HG02884 (cell line): ENCODE results near the gene EPB41L5.
"Not testable (repeated sequence)": the region's sequence is repeated elsewhere in the genome, so short reads cannot be mapped to it uniquely, and the experiment has no call there.

ENCODE experiments used
- ATAC-seq: cut with Tn5 transposase; IDR thresholded peaks from one replicate; pipeline ENCODE4 v1.9.1; 2021; ENCODE audit warnings: mild to moderate bottlenecking, moderate library complexity; ENCODE audit not compliant: unreplicated experiment

EPB41L5 gene

DNA sequence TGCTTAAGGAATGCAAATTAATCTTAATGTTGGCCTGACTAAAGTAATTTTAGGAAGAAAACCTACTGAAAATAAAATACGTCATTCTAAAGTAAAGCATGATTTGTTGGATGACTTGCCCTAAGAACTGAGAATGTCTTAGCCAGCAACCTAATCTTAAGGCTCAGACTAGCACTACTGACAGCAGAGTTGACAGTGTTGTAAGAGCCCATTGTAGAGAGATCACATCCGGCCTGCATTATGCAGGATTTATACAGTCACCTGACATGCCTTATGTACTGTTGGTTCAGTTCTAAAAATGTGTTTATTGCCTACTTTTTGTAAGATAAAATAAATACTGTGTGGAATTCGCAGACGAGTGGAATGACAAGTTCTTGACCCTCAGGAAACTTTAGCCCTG lies 128.0 kb downstream of the EPB41L5 start:
- ATAC-seq: no peak

DNA sequence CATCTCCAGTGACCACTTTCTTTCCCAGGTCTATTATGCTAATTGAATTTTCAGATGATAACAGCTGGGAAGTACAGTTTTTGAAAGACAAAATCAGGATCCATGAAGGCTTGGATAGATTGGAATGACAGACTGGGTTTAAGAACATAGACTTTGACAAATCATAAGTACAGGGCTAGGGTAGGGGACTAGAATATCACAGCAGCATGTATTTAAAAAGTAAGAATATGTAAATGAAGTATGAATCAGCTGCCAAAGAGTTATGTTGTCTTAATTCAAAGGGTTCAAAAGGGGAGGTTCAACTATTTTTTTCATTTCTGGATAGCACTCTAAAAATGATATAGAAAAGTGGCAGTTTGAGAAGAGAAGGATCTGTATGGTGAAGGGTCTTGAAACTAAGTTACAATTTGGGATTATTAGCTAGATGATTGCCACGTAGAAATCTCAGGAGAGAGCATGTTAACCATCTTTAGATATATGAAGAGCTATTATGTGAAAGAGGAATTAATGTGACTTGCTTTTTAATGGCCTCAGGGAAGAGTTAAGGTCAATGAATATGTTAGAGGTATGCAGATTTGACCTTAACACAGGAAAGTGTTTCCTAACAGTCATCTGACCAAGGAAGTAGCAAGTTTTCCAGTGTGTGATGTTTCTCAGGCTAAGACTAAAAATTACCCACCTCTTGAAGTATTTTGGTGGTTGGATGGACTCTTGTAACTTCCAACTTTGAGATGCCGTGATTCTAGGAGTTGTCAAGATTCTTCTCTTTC lies 128.6 kb downstream of the EPB41L5 start:
- ATAC-seq: no peak

DNA sequence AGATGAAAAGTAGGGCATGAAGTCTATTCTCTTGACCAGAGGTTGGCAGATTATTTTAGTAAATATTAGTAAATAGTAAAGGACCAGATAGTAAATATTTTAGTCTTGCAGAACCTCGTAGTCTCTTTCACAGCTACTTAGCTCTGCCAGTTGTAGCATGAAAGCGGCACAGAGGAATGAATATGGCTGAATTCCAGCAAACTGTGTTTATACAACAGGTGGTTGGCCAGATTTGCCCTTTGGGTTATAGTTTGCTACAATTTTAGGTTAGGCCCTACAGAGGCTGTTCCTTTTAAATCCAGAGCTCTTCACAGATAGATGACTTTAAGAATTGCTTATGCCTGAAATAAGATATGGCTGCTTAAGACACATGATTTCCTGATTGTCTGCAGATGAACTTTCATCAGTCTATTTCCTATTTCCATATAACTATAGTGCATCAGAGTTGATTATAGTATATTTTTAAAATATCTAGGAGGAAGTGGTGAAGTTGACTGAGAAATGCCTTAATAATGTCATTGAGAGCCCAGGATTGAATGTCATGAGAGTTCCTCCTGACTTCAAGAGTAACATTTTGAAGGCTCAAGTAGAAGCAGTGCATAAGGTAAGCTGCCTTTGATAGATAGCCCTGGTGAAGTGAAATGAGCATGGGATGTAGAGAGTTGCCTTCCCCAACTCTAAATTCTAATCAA lies 129.8 kb downstream of the EPB41L5 start:
- ATAC-seq: no peak

DNA sequence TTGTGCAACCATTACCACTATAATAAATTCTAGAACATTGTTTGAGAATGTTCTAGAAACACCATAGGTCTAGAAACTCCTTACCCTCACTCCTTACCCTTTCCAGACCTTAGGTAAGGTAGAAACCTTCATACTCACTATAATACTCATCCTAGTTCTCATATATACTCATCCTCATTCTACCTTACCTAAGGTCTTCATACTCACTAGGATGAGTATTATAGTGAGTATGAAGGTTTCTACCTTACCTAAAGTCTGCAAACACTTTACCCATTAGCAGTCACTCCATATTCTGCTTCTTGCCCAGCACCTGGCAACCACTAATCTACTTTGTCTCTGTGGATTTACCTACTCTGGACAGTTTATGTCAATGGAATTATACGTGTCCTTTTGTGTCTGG lies 135.4 kb downstream of the EPB41L5 start:
- no peak for ATAC-seq

DNA sequence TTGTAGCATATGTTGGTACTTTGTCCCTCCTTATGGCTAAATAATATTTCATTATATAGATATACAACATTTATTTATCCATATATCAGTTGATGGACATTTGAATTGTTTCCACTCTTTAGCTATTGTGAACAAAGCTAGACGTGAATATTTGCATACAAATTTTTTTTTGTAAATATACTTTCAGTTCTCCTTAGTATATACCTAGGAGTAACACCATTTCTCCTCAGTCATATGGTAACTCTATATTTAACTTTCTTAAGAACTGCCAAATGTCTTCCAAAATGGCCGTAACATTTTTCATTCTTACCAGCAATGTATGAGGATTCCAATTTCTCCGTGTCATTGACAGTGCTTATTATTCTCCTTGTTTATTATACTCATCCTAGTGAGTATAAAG lies 135.8 kb downstream of the EPB41L5 start:
- no peak for ATAC-seq

DNA sequence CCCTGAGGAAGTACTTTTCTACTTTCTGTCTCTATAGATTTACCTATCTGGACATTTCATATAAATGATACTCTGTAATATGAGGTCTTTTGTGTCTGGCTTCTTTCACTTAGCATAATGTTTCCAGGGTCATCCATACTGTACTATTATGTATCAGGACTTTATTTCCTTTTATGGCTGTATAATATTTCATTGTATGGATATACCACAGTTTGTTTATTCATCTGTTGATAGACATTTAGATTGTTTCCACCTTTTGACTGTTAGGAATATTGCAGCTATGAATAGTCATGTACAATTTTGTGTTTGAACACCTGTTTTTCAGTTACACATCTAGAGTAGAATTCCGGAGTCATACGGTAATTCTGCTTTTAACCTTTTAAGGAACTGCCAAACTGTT lies 136.5 kb downstream of the EPB41L5 start:
- ATAC-seq: no peak

DNA sequence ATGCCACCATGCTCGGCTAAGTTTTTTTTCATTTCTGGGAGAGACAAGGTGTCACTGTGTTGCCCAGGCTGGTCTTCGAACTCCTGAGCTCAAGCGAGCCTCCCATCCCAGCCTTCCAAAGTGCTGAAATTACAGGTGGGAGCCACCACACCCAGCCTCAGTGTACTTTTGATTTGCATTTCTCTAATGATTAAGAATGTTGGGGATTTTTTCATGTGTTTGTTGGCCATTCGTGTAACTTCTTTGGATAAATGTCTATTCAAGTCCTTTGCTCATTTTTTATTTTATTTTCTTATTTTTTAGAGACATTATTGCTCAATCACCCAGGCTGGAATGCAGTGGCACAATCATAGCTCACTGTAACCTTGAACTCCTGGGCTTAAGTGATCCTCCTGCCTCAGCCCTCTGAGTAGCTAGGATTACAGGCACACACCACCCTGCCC lies 137.2 kb downstream of the EPB41L5 start:
- ATAC-seq: no peak

DNA sequence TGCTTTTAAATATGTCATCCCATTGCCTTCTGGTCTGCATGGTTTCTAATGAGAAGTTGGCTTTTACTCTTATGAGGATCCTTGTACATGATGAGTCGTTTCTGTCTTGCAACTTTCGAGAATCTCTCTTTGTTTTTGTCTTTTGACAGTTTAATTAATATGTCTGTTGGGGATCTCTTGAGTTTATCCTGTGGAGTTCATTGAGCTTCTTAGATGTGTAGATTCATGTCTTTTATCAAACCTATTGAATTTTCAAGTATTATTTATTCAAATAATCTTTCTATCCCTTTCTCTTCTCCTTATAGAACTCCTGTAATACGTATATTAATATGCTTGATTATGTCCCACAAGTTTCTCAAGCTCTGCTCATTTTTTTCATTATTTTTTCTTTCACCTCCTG lies 142.4 kb downstream of the EPB41L5 start:
- ATAC-seq: no peak

DNA sequence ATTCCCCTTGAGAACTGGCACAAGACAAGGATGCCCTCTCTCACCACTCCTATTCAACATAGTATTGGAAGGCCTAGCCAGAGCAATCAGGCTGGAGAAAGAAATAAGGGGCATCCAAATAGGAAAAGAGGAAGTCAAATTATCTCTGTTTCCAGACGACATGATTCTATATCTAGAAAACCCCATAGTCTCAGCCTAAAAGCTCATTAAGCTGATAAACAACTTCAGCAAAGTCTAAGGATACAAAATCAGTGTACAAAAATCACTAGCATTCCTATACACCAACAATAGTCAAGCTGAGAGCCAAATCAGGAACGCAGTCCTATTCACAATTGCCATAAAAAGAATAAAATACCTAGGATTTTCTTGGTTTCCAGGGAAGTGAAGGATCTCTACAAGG lies 145.8 kb downstream of the EPB41L5 start:
- ATAC-seq: not testable (repeated sequence)

DNA sequence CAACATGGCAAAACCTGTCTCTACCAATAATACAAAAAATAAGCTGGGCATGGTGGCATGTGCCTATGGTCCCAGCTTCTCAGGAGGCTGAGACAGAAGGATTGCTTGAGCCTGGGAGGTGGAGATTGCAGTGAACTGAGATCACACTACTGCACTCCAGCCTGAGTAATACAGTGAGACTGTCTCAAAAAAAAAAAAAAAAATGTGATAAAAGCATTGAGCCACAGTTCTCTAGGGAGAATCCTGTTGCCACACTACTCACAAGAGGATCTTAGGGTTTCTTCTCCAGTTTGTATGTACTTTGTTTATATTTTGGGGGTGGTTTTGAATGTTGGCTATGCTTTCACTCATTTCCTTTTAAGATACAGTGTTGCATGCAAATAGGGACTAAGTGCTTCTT lies 148.3 kb downstream of the EPB41L5 start:
- no peak for ATAC-seq

DNA sequence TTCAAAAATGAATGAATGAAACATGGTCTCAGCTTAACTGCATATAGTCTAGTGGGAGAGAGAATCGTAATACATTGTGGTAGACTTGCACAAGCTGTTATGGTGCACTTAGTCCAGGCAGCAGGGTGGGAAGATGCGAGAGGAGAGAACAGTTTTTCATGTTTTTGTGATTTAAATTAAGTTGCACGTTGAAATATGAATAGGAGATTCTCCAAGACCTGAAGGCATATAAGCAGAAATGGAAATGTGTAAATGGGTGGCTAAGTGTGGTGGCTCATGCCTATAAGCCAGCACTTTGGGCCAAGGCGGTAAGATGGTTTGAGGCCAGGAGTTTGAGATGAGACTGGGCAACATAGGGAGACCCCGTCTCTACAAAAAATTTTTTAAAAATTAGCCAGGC lies 149.8 kb downstream of the EPB41L5 start:
- ATAC-seq: no peak

DNA sequence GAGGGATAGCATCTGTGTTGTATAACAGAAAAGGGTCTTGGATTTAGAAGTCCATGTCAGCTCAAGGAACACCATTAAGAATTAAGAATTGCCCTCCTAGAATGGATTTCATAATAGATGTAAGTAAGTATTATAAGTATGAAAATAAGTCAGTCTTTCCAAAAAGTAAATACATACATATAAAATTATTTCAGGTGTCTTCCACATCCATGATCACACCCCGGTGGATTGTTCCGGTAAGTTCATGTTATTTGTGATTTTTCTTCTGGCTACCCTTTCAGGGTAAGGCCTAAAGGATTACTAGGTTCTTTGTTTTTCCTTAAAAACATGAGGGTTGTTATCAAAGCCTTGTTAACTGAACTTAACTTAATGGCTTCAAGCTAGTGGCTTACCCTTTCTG lies 154.4 kb downstream of the EPB41L5 start:
- no peak for ATAC-seq

DNA sequence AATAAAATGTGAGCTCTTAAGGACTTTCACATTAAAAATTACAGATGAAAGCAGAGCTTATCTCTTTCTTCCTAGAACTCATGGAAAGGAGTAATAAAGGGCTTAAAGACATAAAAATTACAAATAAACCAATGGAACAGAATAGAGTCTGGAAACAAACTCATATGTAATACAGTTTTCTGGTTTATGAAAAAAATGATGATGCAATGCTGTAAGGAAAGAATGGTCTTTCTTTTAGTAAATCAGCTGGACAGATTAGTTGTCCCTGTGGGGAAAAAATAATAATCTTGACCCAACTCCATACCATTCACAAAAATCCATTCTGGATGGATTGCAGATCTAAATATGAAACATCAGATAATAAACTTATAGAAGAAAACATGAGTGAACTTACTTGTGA lies 156.1 kb downstream of the EPB41L5 start:
- ATAC-seq: no peak

DNA sequence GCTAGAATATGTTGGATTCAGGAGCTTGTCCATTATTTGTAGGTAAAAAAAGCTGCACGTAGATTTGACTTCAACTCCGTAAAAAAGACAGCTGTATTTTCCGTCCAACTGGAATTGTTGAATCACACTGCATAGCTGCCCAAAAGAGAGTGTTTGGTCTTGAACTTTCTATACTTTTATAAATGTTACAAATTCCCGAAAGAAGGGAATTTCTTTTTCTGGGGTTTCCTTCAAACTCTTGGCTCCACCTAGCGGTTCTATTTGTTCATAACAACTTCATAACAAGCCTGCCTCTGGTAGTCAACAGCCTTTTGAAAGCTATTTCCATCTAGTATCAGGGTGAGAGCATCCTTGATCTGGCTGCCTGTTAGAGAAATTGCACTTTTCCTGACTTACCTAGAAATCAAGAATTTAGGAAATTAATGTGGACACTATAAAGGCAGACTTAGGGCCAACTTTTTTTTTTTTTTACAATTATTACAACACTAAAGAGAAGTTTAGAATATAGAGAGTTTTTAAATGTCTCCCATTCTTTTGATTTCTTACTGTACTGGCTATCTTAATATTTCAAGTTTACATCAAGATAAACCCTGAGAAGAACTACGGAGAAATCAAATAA lies 162.2 kb downstream of the EPB41L5 start:
- no peak for ATAC-seq

DNA sequence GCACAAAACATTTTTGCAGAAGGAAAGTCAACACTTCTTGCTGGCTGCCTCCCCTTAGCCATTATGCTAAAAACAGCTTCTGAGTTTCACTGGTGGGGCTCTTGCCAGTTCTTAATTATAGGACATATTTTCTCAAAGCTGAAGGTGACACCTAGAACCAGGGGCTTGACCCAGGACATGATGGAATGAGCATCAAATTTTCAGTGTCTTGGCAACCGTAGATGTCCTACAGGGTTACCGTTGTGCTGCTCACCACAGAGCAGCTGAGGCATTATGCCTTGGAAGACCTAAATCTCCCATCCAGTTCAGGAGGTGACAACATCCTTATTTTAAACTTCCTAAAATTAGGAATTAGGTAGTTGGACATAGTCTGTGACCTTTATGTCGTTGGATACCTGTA lies 163.6 kb downstream of the EPB41L5 start:
- no peak for ATAC-seq

DNA sequence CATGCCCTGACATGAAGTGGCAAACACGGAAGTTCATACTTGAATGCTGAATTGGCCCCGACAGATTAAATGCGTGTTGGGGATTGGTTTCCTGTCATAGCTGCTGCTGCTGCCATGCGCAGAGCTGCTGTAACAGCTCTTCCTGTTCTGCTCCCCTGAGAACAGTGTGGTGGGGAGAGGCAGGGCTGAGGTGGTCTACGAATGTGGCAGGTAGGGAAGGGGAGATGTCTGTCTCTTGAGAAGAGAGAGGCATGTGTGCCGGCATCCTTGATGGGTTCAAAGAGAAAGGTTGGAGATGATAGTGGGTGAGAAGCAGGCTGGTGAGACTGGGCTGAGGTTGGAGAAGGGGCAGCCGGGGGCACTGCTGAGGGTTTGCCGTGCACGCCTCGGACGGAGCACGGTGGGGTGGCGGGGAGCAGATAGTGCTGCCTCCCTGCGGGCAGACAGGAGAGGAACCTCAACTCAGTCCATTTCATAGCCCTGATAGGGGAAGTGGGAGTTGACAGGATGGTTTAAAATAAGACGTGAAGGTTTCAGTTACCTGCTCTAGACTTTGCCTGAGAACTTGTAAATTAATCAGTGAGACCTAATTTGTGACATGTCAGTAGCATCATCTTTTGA lies 164.2 kb downstream of the EPB41L5 start:
- peak; percentile 94 for ATAC-seq

DNA sequence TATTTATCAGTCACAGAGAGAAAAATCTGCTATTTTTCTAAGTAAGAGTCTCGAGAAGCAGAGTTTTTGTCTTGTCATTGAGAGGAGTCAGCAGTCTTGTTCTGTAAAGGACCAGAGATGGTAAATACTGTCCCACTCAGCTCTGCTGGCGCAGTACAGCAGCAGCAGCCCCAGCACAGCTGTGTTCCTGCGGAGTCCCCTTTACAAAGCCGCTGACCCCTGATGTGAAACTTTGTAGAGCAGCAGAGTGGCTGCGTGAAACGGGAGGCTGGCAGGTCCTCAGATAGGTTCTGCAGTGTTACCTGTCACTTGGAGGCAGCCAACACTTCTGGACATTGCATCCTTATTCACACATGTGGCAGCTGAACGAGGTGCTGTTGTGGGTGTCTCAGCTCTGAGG lies 165.1 kb downstream of the EPB41L5 start:
- no peak for ATAC-seq

DNA sequence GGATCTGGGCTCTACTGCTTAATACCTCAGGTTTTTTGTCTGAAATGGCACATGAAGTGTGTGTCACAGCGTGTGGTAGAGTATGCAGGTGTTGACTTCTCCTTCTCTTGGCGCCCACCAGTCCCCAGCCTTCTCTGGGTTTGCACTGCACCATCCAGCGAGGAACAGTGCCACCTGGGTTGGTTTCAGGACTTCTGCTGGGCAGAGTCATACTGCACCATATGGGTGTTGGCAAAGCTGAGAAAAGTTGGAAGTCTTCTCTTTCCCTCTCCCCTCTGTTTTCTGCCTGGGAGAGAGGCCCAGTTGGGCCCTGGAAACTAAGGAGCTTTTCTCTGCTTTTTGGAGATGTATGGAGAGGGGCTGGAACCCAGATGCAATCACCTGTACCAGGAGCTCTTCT lies 166.5 kb downstream of the EPB41L5 start:
- ATAC-seq: no peak

DNA sequence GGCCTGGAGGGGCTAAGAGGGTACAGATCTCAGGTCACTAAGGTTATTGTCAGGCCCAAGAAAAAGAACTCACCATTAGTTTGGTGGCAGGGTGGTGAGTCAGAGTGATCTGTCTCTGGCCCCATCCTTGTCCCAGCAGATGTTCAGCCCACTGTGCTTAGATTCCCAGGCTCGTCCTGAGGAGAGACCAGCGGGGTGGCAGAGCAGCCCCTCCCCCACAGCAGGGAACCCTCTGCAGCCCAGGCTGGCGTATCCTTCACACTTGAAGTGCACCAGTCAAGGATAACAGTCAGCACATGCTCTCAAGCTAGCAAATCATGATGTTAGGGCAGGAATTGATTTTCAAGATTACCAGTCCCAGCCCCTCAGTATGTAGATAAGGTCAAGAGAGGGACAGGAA lies 167.2 kb downstream of the EPB41L5 start:
- ATAC-seq: no peak

DNA sequence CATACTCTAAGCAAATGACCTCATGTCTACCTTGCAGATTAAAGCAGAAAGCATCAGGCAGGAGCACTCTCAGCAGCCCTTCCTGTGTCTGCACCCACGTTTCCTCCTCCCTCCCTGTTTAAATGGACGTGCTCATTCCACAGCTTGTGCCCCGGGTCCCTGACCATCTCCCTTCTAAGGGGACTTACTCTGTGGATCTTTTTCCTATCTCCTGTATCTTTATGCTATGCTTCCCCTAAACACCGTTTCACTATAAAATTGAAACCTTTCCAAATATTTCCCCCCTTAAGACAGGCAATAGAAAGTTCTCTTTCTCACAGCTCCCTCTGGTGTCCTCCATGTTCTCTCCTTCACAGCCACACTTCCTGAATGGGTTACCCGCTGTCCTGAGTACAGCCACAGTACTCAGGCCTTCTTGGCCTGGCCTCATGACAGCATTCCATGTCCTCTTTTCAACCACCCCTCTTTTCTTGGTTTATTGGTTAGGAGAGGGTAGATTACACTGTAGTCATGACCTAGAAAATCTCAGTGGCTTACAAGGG lies 169.2 kb downstream of the EPB41L5 start:
- ATAC-seq: no peak

DNA sequence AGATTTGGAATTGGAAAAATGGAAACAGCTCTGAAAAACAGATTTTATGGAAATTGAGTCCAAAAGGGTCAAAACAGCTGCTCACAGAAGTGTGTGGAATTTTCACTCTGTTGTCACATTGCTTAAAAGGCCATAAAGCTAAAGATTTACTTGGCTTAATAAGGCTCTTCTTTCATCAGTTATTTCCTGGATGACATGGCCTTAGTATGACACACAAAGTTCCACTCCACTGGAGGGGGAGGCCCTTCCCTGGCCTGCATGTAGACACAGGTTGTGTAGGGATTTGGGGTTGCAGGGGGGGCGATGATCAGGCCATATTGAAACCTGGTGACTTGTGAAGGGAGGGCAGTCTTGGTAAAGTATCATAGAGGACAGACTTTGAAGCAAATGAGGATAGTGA lies 176.3 kb downstream of the EPB41L5 start:
- no peak for ATAC-seq
